Fibroblast of lung (primary cell): ENCODE measurements around the gene TCF15. TPM values are rescaled to one million over a fixed set of nuclear protein-coding genes. Genes with fewer than 3 reads are reported as not detected.
A peak's percentile ranks its signal among the peaks of the same experiment; 100 is the strongest.

Source experiments
- DNase-seq, 2 donors: peaks; one replicate each; pipeline versions ENCODE4 v3.0.0 to v3.0.0-alpha.2; 2010; ENCODE audit warnings: low read depth in 2 of 2
- H2AFZ ChIP-seq: 2 replicates; pipeline ENCODE4 v1.5.1; 2012; ENCODE audit warnings: low read length, control low read depth, inconsistent platforms
- H3K27ac ChIP-seq: 2 replicates; pipeline ENCODE4 v1.5.1; 2011; ENCODE audit warnings: low read length, control low read depth; ENCODE audit not compliant: insufficient read depth
- H3K27me3 ChIP-seq: 2 replicates; pipeline ENCODE4 v1.5.1; 2011; ENCODE audit warnings: mild to moderate bottlenecking, low read length; ENCODE audit not compliant: control insufficient read depth, insufficient read depth
- H3K36me3 ChIP-seq: 2 replicates; pipeline ENCODE4 v1.5.1; 2011; ENCODE audit warnings: low read length; ENCODE audit not compliant: control insufficient read depth, insufficient read depth
- H3K4me1 ChIP-seq: 2 replicates; pipeline ENCODE4 v1.5.1; 2011; ENCODE audit warnings: low read length; ENCODE audit not compliant: control insufficient read depth, insufficient read depth; ENCODE audit errors: extremely low read depth
- H3K4me2 ChIP-seq: 2 replicates; pipeline ENCODE4 v1.5.1; 2011; ENCODE audit warnings: low read length, control low read depth; ENCODE audit not compliant: insufficient read depth; ENCODE audit errors: extremely low read depth
- H3K4me3 ChIP-seq, 4 experiments: fragments of 200-600 bp in 1 of 4; sonication (generic) in 1 of 4; replicated peaks in 1 of 4; 2 replicates each; pipeline ENCODE4 v1.5.1; 2011 to 2016; ENCODE audit warnings: low read length in 4 of 4, low read depth in 3 of 4, mild to moderate bottlenecking in 3 of 4, control low read depth in 2 of 4, inconsistent platforms in 1 of 4, mixed read lengths in 1 of 4; ENCODE audit not compliant: insufficient read depth in 1 of 4; ENCODE audit errors: control extremely low read depth in 1 of 4
- H3K79me2 ChIP-seq: 2 replicates; pipeline ENCODE4 v1.5.1; 2012; ENCODE audit warnings: mild to moderate bottlenecking, low read length, inconsistent platforms; ENCODE audit not compliant: control insufficient read depth, insufficient read depth
- H3K9ac ChIP-seq: 2 replicates; pipeline ENCODE4 v1.5.1; 2011; ENCODE audit warnings: mild to moderate bottlenecking, low read length, control low read depth; ENCODE audit not compliant: insufficient read depth
- H3K9me3 ChIP-seq: 2 replicates; pipeline ENCODE4 v1.5.1; 2012; ENCODE audit warnings: low read depth, low read length; ENCODE audit not compliant: control insufficient read depth, insufficient read depth
- H4K20me1 ChIP-seq: 2 replicates; pipeline ENCODE4 v1.5.1; 2011; ENCODE audit warnings: low read length; ENCODE audit not compliant: control insufficient read depth, insufficient read depth; ENCODE audit errors: extremely low read depth
- CTCF ChIP-seq, 2 donors: IDR thresholded peaks in 1 of 2; conservative IDR thresholded peaks in 1 of 2; 1 replicate in 1 of 2; 2 replicates in 1 of 2; pipeline ENCODE4 v1.5.1; 2011 to 2012; ENCODE audit warnings: low read length in 2 of 2, control low read depth in 1 of 2, inconsistent platforms in 1 of 2, low read depth in 1 of 2, mild to moderate bottlenecking in 1 of 2
- EZH2 ChIP-seq: IDR thresholded peaks from 2 replicates; pipeline ENCODE4 v1.5.1; 2012; ENCODE audit warnings: low read length, control low read depth, mild to moderate bottlenecking; ENCODE audit errors: missing control alignments
- polyA plus RNA-seq, 2 donors: library from polyadenylated mRNA; depleted of rRNA in 1 of 2; stranded (reverse) in 1 of 2; unstranded in 1 of 2; fragments of >200 nt; gene quantifications; 2 replicates each; pipeline ENCODE4 v1.2.1, GENCODE V29; 2011 to 2012; ENCODE audit warnings: missing spikeins in 1 of 2
- total RNA-seq: library from RNA; depleted of rRNA; stranded (reverse); fragments of >200 nt; gene quantifications from 2 replicates; pipeline ENCODE4 v1.2.1, GENCODE V29; 2014

TCF15 gene
- total and polyA plus RNA-seq, 2 donors (not counting 1 experiment from before 2014, with no cell fraction given) = not detected

GRCh38 chr20:561437-562231 is 48.5 kb downstream of the TCF15 start:
- Histone ChIP-seq H3K27me3 (peaks cover 6% of the 10 kb centered on the region), H3K4me2 (no peak overlapping the region), H3K4me3 (no peak overlapping the region), H3K4me1 (no peaks in the 10 kb centered on the region), H4K20me1 (no peaks in the 10 kb centered on the region), H3K27ac (no peak overlapping the region), H3K79me2 (no peaks in the 10 kb centered on the region), H3K36me3 (no peaks in the 10 kb centered on the region), H3K9ac (no peak overlapping the region), H3K9me3 (no peaks in the 10 kb centered on the region), H2AFZ (no peak overlapping the region)
- peak; percentile 42 to 65 for DNase-seq
- TF ChIP-seq CTCF (conservative IDR thresholded peaks at IDR 0.05 in 1 of 2, IDR thresholded peaks at IDR 0.05 in 1 of 2; ENCODE audit: low read depth in 1 of 2, low read length in 2 of 2) (peak; percentile 99 to 100), EZH2 (no peak)

GRCh38 chr20:560680-561079 is 49.4 kb downstream of the TCF15 start:
- no peaks in the 10 kb centered on the region for H3K4me1 ChIP-seq
- H3K36me3 ChIP-seq = no peaks in the 10 kb centered on the region
- H3K4me2 ChIP-seq = no peak overlapping the region
- no peak overlapping the region for H3K27ac ChIP-seq
- no peak overlapping the region for H3K4me3 ChIP-seq
- no peaks in the 10 kb centered on the region for H3K79me2 ChIP-seq
- no peak for DNase-seq
- peaks cover 6% of the 10 kb centered on the region for H3K27me3 ChIP-seq
- no peaks in the 10 kb centered on the region for H4K20me1 ChIP-seq
- no peak overlapping the region for H3K9ac ChIP-seq
- no peaks in the 10 kb centered on the region for H3K9me3 ChIP-seq
- no peak overlapping the region for H2AFZ ChIP-seq
- TF ChIP-seq CTCF (conservative IDR thresholded peaks at IDR 0.05 in 1 of 2, IDR thresholded peaks at IDR 0.05 in 1 of 2; ENCODE audit: low read depth in 1 of 2, low read length in 2 of 2) (peak in 1 of 2 donors; percentile 6), EZH2 (no peak)

DNA sequence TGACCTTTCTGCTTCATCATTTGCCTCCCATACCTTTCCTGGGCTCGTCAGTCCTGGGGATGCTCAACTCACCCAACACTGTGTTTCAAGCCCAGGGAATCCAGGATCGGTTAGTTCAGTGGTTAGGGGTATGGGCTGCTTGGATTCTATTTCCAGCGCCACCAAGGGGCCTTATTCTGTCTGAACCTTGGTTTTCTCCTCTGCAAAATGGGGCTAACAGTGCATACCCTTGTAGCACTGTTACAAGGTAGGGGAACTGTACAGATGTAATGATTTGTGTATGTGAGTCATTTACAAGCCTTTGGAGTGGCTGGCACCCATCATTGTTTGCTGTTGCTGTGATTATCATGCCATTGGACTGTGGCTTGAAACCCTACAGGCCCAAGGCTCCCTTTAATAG is 52.0 kb downstream of the TCF15 start:
- no peak for TF ChIP-seq EZH2
- no peak for TF ChIP-seq CTCF (conservative IDR thresholded peaks at IDR 0.05 in 1 of 2, IDR thresholded peaks at IDR 0.05 in 1 of 2; ENCODE audit: low read depth in 1 of 2, low read length in 2 of 2)
- Histone ChIP-seq H3K9me3 (no peaks in the 10 kb centered on the region), H3K4me2 (no peak overlapping the region), H3K4me1 (no peaks in the 10 kb centered on the region), H4K20me1 (no peaks in the 10 kb centered on the region), H3K79me2 (no peaks in the 10 kb centered on the region), H3K27ac (no peak overlapping the region), H2AFZ (no peak overlapping the region), H3K27me3 (peaks cover 6% of the 10 kb centered on the region), H3K4me3 (no peak overlapping the region), H3K36me3 (no peaks in the 10 kb centered on the region), H3K9ac (no peak overlapping the region)
- DNase-seq = no peak
